Panc1 (cell line): Measurements from ENCODE around the gene RBMS3.

ENCODE experiments used
- CTCF ChIP-seq: fragments of 450-650 bp; IDR thresholded peaks from 2 replicates; pipeline ENCODE4 v1.5.1; 2017; ENCODE audit warnings: mild to moderate bottlenecking
- REST ChIP-seq, 2 experiments: IDR thresholded peaks; 2 replicates each; pipeline ENCODE4 v1.6.1; 2011 to 2012; ENCODE audit warnings: low read depth in 2 of 2, control low read depth in 1 of 2, low read length in 1 of 2, mild to moderate bottlenecking in 1 of 2, moderate library complexity in 1 of 2; ENCODE audit not compliant: insufficient read depth in 1 of 2
- SIN3A ChIP-seq: IDR thresholded peaks from 2 replicates; pipeline ENCODE4 v1.6.1; 2012; ENCODE audit warnings: low read depth, mild to moderate bottlenecking, low read length, moderate library complexity, borderline replicate concordance; ENCODE audit not compliant: insufficient read depth

- no peak for TF ChIP-seq CTCF
- no peak for TF ChIP-seq SIN3A
- TF ChIP-seq REST (IDR thresholded peaks at IDR 0.05; ENCODE audit: insufficient read depth in 1 of 2, low read depth in 2 of 2, low read length in 1 of 2) = no peak
These were observed 41.7 kb downstream of the RBMS3 start for GRCh38 chr3:29322586-29322985.
